Measurements from ENCODE around the gene CXCL5. TPM values are rescaled to one million over a fixed set of nuclear protein-coding genes. Genes with fewer than 3 reads are reported as not detected.

The CXCL5 gene
- total RNA-seq, 4 donors from 2014 or later = not detected

DNA sequence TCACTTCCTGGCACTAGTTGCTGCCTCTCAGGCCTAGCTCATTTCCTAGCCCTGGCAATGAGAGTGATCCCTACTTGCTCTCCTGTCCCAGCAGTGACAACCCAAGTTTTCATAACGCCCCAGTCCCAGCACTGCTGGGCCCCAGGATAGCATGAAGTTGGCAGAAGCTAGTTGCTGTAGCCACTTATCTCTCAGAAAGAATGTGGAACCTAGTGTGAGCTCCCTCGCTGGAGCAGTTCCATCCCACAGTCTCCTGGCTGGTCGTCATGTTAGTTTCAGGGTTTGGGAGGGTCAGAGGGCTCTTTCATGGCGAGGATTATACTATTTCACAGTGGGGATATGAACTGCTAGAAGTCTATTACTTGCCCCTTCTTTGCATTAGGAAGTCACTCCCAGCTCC lies 21.8 kb downstream of the CXCL5 start:
- Histone ChIP-seq H3K4me1 (no peaks in the 10 kb centered on the region), H3K27me3 (no peaks in the 10 kb centered on the region), H3K4me3 (no peak overlapping the region), H3K36me3 (no peaks in the 10 kb centered on the region), H3K9me3 (no peaks in the 10 kb centered on the region), H3K27ac (no peak overlapping the region)
- DNase-seq = no peak
- intact Hi-C loops (cut with DNase I; ENCODE audit: low total_unique reads) = no loop called here
- no peak for TF ChIP-seq POLR2A (IDR thresholded peaks at IDR 0.05)
- TF ChIP-seq, protein P1, sequence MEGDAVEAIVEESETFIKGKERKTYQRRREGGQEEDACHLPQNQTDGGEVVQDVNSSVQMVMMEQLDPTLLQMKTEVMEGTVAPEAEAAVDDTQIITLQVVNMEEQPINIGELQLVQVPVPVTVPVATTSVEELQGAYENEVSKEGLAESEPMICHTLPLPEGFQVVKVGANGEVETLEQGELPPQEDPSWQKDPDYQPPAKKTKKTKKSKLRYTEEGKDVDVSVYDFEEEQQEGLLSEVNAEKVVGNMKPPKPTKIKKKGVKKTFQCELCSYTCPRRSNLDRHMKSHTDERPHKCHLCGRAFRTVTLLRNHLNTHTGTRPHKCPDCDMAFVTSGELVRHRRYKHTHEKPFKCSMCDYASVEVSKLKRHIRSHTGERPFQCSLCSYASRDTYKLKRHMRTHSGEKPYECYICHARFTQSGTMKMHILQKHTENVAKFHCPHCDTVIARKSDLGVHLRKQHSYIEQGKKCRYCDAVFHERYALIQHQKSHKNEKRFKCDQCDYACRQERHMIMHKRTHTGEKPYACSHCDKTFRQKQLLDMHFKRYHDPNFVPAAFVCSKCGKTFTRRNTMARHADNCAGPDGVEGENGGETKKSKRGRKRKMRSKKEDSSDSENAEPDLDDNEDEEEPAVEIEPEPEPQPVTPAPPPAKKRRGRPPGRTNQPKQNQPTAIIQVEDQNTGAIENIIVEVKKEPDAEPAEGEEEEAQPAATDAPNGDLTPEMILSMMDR (IDR thresholded peaks at IDR 0.05) = no peak

DNA sequence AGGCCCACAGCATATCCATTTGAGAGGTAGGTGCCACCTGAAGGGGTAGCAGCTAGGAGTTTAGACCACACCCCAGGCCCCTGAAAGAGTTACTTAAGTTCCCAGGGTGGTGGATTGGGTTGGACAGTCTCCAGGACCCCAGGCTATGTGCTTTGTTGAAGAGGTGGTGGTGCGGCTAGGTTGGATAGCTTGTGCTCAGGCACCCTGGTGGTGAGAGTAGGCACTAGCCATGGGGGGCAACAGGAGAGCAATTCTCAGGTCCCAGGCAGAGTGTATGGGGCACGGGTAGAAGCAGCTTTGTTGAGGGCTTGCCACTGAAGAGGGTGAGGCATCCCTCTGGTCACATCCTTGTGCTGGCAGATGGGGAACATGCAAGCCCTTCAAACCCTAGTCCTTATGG lies 22.3 kb downstream of the CXCL5 start:
- H3K9me3 ChIP-seq = no peaks in the 10 kb centered on the region
- no peak overlapping the region for H3K27ac ChIP-seq
- H3K4me1 ChIP-seq = no peaks in the 10 kb centered on the region
- H3K36me3 ChIP-seq = no peaks in the 10 kb centered on the region
- intact Hi-C loops (cut with DNase I; ENCODE audit: low total_unique reads) = no loop called here
- no peak overlapping the region for H3K4me3 ChIP-seq
- DNase-seq = no peak
- no peaks in the 10 kb centered on the region for H3K27me3 ChIP-seq
- TF ChIP-seq, protein P1 (IDR thresholded peaks at IDR 0.05) = no peak
- TF ChIP-seq POLR2A (IDR thresholded peaks at IDR 0.05) = no peak

DNA sequence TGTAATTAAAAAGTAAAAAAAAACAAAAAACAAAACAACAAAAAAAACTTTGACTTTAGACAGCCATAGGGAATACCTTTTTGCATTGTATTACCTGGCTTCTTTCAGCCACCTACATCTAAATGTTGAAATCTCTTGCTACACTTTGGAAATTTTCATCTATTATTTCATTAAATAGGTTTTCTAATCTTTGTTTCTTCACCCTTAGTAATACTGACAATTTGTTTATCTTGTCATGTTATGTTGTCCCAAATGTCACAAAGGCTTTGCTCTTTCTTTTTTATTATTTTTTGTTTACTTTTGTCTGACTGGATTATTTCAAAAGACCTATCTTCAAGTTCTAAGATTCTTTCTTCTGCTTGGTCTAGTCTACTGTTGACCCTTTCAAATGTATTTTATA lies 24.1 kb downstream of the CXCL5 start:
- intact Hi-C loops (cut with DNase I; ENCODE audit: low total_unique reads) = no loop called here
- Histone ChIP-seq H3K27ac (no peak overlapping the region), H3K27me3 (no peaks in the 10 kb centered on the region), H3K4me3 (no peak overlapping the region), H3K4me1 (no peaks in the 10 kb centered on the region), H3K9me3 (no peaks in the 10 kb centered on the region), H3K36me3 (no peaks in the 10 kb centered on the region)
- no peak for TF ChIP-seq POLR2A (IDR thresholded peaks at IDR 0.05)
- TF ChIP-seq, protein P1 (IDR thresholded peaks at IDR 0.05) = no peak
- DNase-seq = no peak

DNA sequence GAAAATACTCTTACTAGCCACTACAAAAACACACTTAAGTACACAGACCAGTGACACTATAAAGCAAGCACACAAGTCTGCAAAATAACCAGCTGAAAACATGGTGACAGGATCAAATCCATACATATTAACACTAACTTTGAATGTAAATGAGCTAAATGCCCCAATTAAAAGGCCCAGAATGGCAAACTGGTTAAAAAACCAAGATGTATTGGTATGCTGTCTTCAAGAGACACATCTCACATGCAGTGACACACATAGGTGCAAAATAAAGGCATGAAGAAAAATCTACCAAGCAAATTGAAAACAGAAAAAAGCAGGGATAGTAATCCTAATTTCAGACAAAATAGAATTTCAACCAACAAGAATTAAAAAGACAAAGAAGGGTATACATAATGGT lies 27.5 kb downstream of the CXCL5 start:
- no peaks in the 10 kb centered on the region for H3K27me3 ChIP-seq
- no peaks in the 10 kb centered on the region for H3K4me1 ChIP-seq
- DNase-seq = no peak
- H3K4me3 ChIP-seq = no peak overlapping the region
- intact Hi-C loops (cut with DNase I; ENCODE audit: low total_unique reads) = no loop called here
- H3K36me3 ChIP-seq = no peaks in the 10 kb centered on the region
- no peaks in the 10 kb centered on the region for H3K9me3 ChIP-seq
- TF ChIP-seq POLR2A (IDR thresholded peaks at IDR 0.05) = no peak
- TF ChIP-seq, protein P1 (IDR thresholded peaks at IDR 0.05) = no peak
- no peak overlapping the region for H3K27ac ChIP-seq

DNA sequence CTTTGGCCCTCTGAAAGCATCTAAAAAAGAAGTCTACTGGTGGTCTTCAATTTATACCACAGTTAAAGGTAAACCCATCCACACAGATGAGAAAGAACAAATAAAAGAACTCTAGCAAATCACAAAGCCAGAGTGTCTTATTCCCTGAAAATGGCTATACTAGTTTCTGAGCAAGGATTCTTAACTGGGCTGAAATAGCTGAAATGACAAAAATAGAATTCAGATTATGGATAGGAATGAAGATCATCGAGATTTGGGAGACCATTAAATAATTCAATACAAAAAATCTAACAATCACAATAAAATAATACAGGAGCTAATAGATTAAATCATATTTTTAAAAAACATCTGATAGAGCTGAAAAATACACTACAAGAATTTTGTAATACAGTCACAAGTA lies 28.5 kb downstream of the CXCL5 start:
- H3K27ac ChIP-seq = no peak overlapping the region
- H3K4me3 ChIP-seq = no peak overlapping the region
- intact Hi-C loops (cut with DNase I; ENCODE audit: low total_unique reads) = no loop called here
- DNase-seq = no peak
- H3K27me3 ChIP-seq = no peaks in the 10 kb centered on the region
- no peaks in the 10 kb centered on the region for H3K36me3 ChIP-seq
- H3K9me3 ChIP-seq = no peaks in the 10 kb centered on the region
- TF ChIP-seq, protein P1 (IDR thresholded peaks at IDR 0.05) = no peak
- TF ChIP-seq POLR2A (IDR thresholded peaks at IDR 0.05) = no peak
- no peaks in the 10 kb centered on the region for H3K4me1 ChIP-seq

Measured in uterus (tissue), 4 donors.